Lower leg skin (tissue), 3 donors: Measurements from ENCODE around the gene POGZ.

Experiments
- POLR2A ChIP-seq, 2 donors: fragments of 450-650 bp; IDR thresholded peaks; one replicate each; pipeline ENCODE4 v1.6.1; 2016 to 2017; ENCODE audit warnings: antibody characterized with exemption in 2 of 2, mild to moderate bottlenecking in 1 of 2, moderate library complexity in 1 of 2
- TF ChIP-seq, protein P1 (sequence below), 3 donors: fragments of 450-650 bp; IDR thresholded peaks; one replicate each; pipeline ENCODE4 v1.5.1; 2016; ENCODE audit warnings: antibody characterized with exemption in 3 of 3, mild to moderate bottlenecking in 3 of 3, moderate library complexity in 2 of 3

DNA sequence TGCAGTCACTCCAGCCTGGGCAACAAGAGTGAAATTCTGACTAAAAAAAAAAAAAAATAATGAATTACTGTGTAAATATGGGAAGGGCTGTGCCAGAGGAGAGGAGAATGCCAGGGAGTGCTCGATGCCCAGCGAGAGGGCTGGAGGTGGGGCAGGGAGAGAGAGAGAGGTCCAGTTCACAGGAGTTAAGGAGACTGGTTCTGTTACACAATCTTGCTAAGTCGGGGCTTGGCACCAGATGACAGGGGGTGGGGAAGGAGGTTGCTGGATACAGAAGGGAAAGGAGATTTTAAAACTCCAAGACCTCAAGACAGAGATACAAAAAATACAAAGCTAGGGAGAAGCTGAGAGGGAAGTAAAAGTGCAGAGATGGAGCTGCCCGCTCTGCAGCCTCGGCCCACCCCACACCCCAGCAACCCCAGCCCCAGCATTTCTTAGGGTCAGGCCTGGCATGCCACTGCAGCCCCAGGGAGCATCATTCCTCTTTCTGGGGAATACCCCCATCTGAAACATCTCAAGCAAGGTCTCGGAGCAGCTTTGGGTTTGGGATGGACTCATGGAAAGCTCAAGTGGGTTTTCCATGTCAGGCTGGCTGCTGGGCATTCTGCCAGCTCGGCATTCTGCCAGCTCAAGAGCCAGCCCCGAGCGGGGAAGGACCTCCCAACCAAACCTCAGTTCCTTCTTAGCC, 87.8 kb downstream of the POGZ start:
- TF ChIP-seq, protein P1, sequence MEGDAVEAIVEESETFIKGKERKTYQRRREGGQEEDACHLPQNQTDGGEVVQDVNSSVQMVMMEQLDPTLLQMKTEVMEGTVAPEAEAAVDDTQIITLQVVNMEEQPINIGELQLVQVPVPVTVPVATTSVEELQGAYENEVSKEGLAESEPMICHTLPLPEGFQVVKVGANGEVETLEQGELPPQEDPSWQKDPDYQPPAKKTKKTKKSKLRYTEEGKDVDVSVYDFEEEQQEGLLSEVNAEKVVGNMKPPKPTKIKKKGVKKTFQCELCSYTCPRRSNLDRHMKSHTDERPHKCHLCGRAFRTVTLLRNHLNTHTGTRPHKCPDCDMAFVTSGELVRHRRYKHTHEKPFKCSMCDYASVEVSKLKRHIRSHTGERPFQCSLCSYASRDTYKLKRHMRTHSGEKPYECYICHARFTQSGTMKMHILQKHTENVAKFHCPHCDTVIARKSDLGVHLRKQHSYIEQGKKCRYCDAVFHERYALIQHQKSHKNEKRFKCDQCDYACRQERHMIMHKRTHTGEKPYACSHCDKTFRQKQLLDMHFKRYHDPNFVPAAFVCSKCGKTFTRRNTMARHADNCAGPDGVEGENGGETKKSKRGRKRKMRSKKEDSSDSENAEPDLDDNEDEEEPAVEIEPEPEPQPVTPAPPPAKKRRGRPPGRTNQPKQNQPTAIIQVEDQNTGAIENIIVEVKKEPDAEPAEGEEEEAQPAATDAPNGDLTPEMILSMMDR (IDR thresholded peaks at IDR 0.05) = no peak
- no peak for TF ChIP-seq POLR2A (IDR thresholded peaks at IDR 0.05)
